HEK293 (cell line): ENCODE measurements around the gene TOP2A.
A peak's percentile ranks its signal among the peaks of the same experiment; 100 is the strongest.

Experiments used
- CTCF ChIA-PET: fragments of 350-600 bp; formaldehyde crosslinking; extraction: SDS; loops from one replicate; lab custom pipeline; 2021; ENCODE audit warnings: antibody characterized with exemption; lab: Yijun Ruan, JAX
- POLR2A ChIA-PET: fragments of 300-600 bp; formaldehyde crosslinking; extraction: SDS; loops from one replicate; lab custom pipeline; 2020; ENCODE audit warnings: antibody characterized with exemption, inconsistent platforms; lab: Yijun Ruan, JAX
- H3K27ac ChIP-seq: fragments of 200-500 bp; sonication (Bioruptor generic); 2 replicates; pipeline ENCODE4 v1.5.1; 2014; ENCODE audit warnings: low read depth, low read length, control low read depth, inconsistent platforms; ENCODE audit errors: extremely low read depth
- H3K36me3 ChIP-seq, 2 experiments: fragments of 200-500 bp in 1 of 2; sonication (Bioruptor generic) in 1 of 2; 1 replicate in 1 of 2; 2 replicates in 1 of 2; pipeline ENCODE4 v1.5.1; 2014 to 2017; ENCODE audit warnings: inconsistent platforms in 2 of 2, low read length in 2 of 2; ENCODE audit not compliant: control insufficient read depth in 2 of 2, insufficient read depth in 1 of 2
- H3K4me1 ChIP-seq: fragments of 200-500 bp; sonication (Bioruptor generic); 2 replicates; pipeline ENCODE4 v1.5.1; 2014; ENCODE audit warnings: mild to moderate bottlenecking, low read length, inconsistent platforms; ENCODE audit not compliant: control insufficient read depth, insufficient read depth
- H3K4me3 ChIP-seq: 2 replicates; pipeline ENCODE4 v1.5.1; 2011; ENCODE audit warnings: low read depth, mild to moderate bottlenecking, control low read depth, low read length, moderate library complexity
- H3K9me3 ChIP-seq: fragments of 200-500 bp; sonication (Bioruptor generic); 2 replicates; pipeline ENCODE4 v1.5.1; 2014; ENCODE audit warnings: low read depth, low read length, inconsistent platforms; ENCODE audit not compliant: control insufficient read depth, insufficient read depth
- ATF2 ChIP-seq: fragments of 450-650 bp; formaldehyde crosslinking; IDR thresholded peaks from 2 replicates; pipeline ENCODE4 v1.5.1; 2016; ENCODE audit warnings: missing biosample characterization, missing genetic modification characterization, low read depth
- BCL11A ChIP-seq: fragments of 450-650 bp; formaldehyde crosslinking; IDR thresholded peaks from 2 replicates; pipeline ENCODE4 v1.5.1; 2016; ENCODE audit warnings: low read depth, missing biosample characterization, missing genetic modification characterization
- BCL11B ChIP-seq: fragments of 450-650 bp; formaldehyde crosslinking; IDR thresholded peaks from 2 replicates; pipeline ENCODE4 v1.5.1; 2016; ENCODE audit warnings: low read depth, missing biosample characterization, missing genetic modification characterization
- CTCF ChIP-seq: fragments of 450-650 bp; formaldehyde crosslinking; IDR thresholded peaks from 2 replicates; pipeline ENCODE4 v1.5.1; 2016; ENCODE audit warnings: missing biosample characterization, missing genetic modification characterization
- EGR2 ChIP-seq: fragments of 450-650 bp; formaldehyde crosslinking; IDR thresholded peaks from 2 replicates; pipeline ENCODE4 v1.5.1; 2016; ENCODE audit warnings: low read depth, missing biosample characterization, missing genetic modification characterization
- KLF1 ChIP-seq: fragments of 450-650 bp; formaldehyde crosslinking; IDR thresholded peaks from 2 replicates; pipeline ENCODE4 v1.5.1; 2016; ENCODE audit warnings: missing biosample characterization, missing genetic modification characterization
- PBX3 ChIP-seq: sonication (generic); formaldehyde crosslinking; IDR thresholded peaks from 2 replicates; pipeline ENCODE4 v1.8.1; 2022; ENCODE audit warnings: mild to moderate bottlenecking, moderate library complexity, missing genetic modification reagents
- RBAK ChIP-seq: fragments of 450-650 bp; formaldehyde crosslinking; IDR thresholded peaks from 2 replicates; pipeline ENCODE4 v1.5.1; 2016; ENCODE audit warnings: missing biosample characterization, missing genetic modification characterization
- SCRT1 ChIP-seq: fragments of 450-650 bp; formaldehyde crosslinking; IDR thresholded peaks from 2 replicates; pipeline ENCODE4 v1.5.1; 2016; ENCODE audit warnings: missing biosample characterization, missing genetic modification characterization, borderline replicate concordance
- ZBTB20 ChIP-seq: fragments of 450-650 bp; formaldehyde crosslinking; IDR thresholded peaks from 2 replicates; pipeline ENCODE4 v1.5.1; 2016; ENCODE audit warnings: missing biosample characterization, missing genetic modification characterization
- ZFHX2 ChIP-seq: fragments of 450-650 bp; formaldehyde crosslinking; conservative IDR thresholded peaks from 2 replicates; pipeline ENCODE4 v1.5.1; 2016; ENCODE audit warnings: missing biosample characterization, missing genetic modification characterization
- ZNF10 ChIP-seq: fragments of 450-650 bp; formaldehyde crosslinking; IDR thresholded peaks from 2 replicates; pipeline ENCODE4 v1.5.1; 2017; ENCODE audit warnings: missing biosample characterization, missing genetic modification characterization
- ZNF112 ChIP-seq: fragments of 450-650 bp; formaldehyde crosslinking; IDR thresholded peaks from 2 replicates; pipeline ENCODE4 v1.5.0; 2017; ENCODE audit warnings: missing biosample characterization, missing genetic modification characterization
- ZNF280C ChIP-seq: fragments of 450-650 bp; formaldehyde crosslinking; IDR thresholded peaks from 2 replicates; pipeline ENCODE4 v1.5.1; 2016; ENCODE audit warnings: missing biosample characterization, missing genetic modification characterization
- ZNF366 ChIP-seq: fragments of 450-650 bp; formaldehyde crosslinking; conservative IDR thresholded peaks from 2 replicates; pipeline ENCODE4 v1.5.1; 2016; ENCODE audit warnings: missing biosample characterization, missing genetic modification characterization
- ZNF391 ChIP-seq: fragments of 450-650 bp; formaldehyde crosslinking; IDR thresholded peaks from 2 replicates; pipeline ENCODE4 v1.5.1; 2016; ENCODE audit warnings: low read depth, missing biosample characterization, missing genetic modification characterization, borderline replicate concordance
- ZNF530 ChIP-seq: fragments of 450-650 bp; formaldehyde crosslinking; IDR thresholded peaks from 2 replicates; pipeline ENCODE4 v1.5.1; 2016; ENCODE audit warnings: low read depth, missing biosample characterization, missing genetic modification characterization
- ZNF571 ChIP-seq: fragments of 450-650 bp; formaldehyde crosslinking; IDR thresholded peaks from 2 replicates; pipeline ENCODE4 v1.5.0; 2017; ENCODE audit warnings: missing biosample characterization, missing genetic modification characterization
- ZNF600 ChIP-seq: fragments of 450-650 bp; formaldehyde crosslinking; IDR thresholded peaks from 2 replicates; pipeline ENCODE4 v1.5.1; 2016; ENCODE audit warnings: missing biosample characterization, missing genetic modification characterization
- ZNF610 ChIP-seq: fragments of 450-650 bp; formaldehyde crosslinking; IDR thresholded peaks from 2 replicates; pipeline ENCODE4 v1.5.1; 2016; ENCODE audit warnings: missing biosample characterization, missing genetic modification characterization, borderline replicate concordance
- ZNF660 ChIP-seq: fragments of 450-650 bp; IDR thresholded peaks from 2 replicates; pipeline ENCODE4 v1.5.1; 2018; ENCODE audit warnings: missing biosample characterization, mild to moderate bottlenecking, missing genetic modification characterization
- ZNF677 ChIP-seq: fragments of 450-650 bp; IDR thresholded peaks from 2 replicates; pipeline ENCODE4 v1.5.0; 2018; ENCODE audit warnings: missing biosample characterization, mild to moderate bottlenecking, missing genetic modification characterization, moderate library complexity
- ZNF701 ChIP-seq: fragments of 450-650 bp; formaldehyde crosslinking; IDR thresholded peaks from 2 replicates; pipeline ENCODE4 v1.5.1; 2016; ENCODE audit warnings: missing biosample characterization, missing genetic modification characterization
- ZSCAN23 ChIP-seq: fragments of 450-650 bp; formaldehyde crosslinking; IDR thresholded peaks from 2 replicates; pipeline ENCODE4 v1.5.1; 2016; ENCODE audit warnings: missing biosample characterization, missing genetic modification characterization

TOP2A gene

GRCh38 chr17:40431231-40431602, 13.5 kb upstream of the TOP2A start:
- no peak for TF ChIP-seq ZNF677 (tag by site-specific recombination)
- TF ChIP-seq ZNF660 (tag by site-specific recombination) = no peak
- no peak for TF ChIP-seq PBX3
- no peak for TF ChIP-seq ZNF366 (tag by site-specific recombination)
- no peak for TF ChIP-seq BCL11B (tag by site-specific recombination)
- TF ChIP-seq RBAK (tag by site-specific recombination) = no peak
- TF ChIP-seq ZNF571 (tag by site-specific recombination) = no peak
- no peak for TF ChIP-seq ZSCAN23 (tag by site-specific recombination)
- TF ChIP-seq BCL11A (tag by site-specific recombination) = no peak
- no peak for TF ChIP-seq ZNF701 (tag by site-specific recombination)
- peak; percentile 99 for TF ChIP-seq ZFHX2
- TF ChIP-seq EGR2 (tag by site-specific recombination) = peak; percentile 100
- no peak for TF ChIP-seq ZNF600 (tag by site-specific recombination)
- TF ChIP-seq, all 188 proteins: peak for 2
- H3K36me3 ChIP-seq = no peaks in the 10 kb centered on the region
- H3K27ac ChIP-seq = no peak overlapping the region
- H3K4me1 ChIP-seq = no peaks in the 10 kb centered on the region
- ChIA-PET CTCF (interaction anchor here (0.9 to 1.6 kb wide), 5 partner anchors 18 to 129 kb away, joined by 3 to 7 read pairs (median 4); no protein-coding TSS in a partner anchor), POLR2A (interaction anchor here (0.6 to 1.5 kb wide), 3 partner anchors 13 to 96 kb away, joined by 3 read pairs; partner anchors contain the start of gene TOP2A)
- no peak overlapping the region for H3K4me3 ChIP-seq
- H3K9me3 ChIP-seq = no peaks in the 10 kb centered on the region

- CTCF ChIA-PET = interaction anchor here (0.9 to 1.6 kb wide), 6 partner anchors 19 to 129 kb away, joined by 3 to 7 read pairs (median 4); no protein-coding TSS in a partner anchor
- TF ChIP-seq ZBTB20 (tag by site-specific recombination) (no peak), SCRT1 (tag by site-specific recombination) (no peak), ZNF391 (tag by site-specific recombination) (no peak)
- TF ChIP-seq, all 188 proteins: peak for 0
- POLR2A ChIA-PET = interaction anchor here (0.5 to 1.5 kb wide), 4 partner anchors 13 to 142 kb away, joined by 3 read pairs; partner anchors contain the start of gene TOP2A
These were observed 12.9 kb upstream of the TOP2A start for GRCh38 chr17:40430272-40431230.

GRCh38 chr17:40427002-40427491, 9.4 kb upstream of the TOP2A start:
- no peak overlapping the region for H3K27ac ChIP-seq
- peaks cover 8% of the 10 kb centered on the region for H3K4me1 ChIP-seq
- CTCF ChIA-PET = interaction anchor here (0.7 to 2.6 kb wide), 14 partner anchors 9 to 134 kb away, joined by 3 to 8 read pairs (median 4); partner anchors contain the start of gene TOP2A
- H3K9me3 ChIP-seq = no peaks in the 10 kb centered on the region
- no peak overlapping the region for H3K4me3 ChIP-seq
- POLR2A ChIA-PET = interaction anchor here (1.7 kb wide), 1 partner anchor 9 kb away, joined by 12 read pairs; the partner anchor contains the start of gene TOP2A
- no peaks in the 10 kb centered on the region for H3K36me3 ChIP-seq
- TF ChIP-seq ZNF10 (tag by site-specific recombination) = no peak
- TF ChIP-seq ATF2 (tag by site-specific recombination) = no peak
- no peak for TF ChIP-seq ZNF280C (tag by site-specific recombination)
- TF ChIP-seq CTCF (tag by site-specific recombination) = no peak
- no peak for TF ChIP-seq ZNF610 (tag by site-specific recombination)
- TF ChIP-seq KLF1 (tag by site-specific recombination) = no peak
- no peak for TF ChIP-seq ZNF112 (tag by site-specific recombination)
- no peak for TF ChIP-seq ZNF530 (tag by site-specific recombination)

More at GRCh38 chr17:40430272-40431230, 12.9 kb upstream of the TOP2A start:
- no peaks in the 10 kb centered on the region for H3K9me3 ChIP-seq
- no peak overlapping the region for H3K27ac ChIP-seq
- H3K36me3 ChIP-seq = no peaks in the 10 kb centered on the region
- no peaks in the 10 kb centered on the region for H3K4me1 ChIP-seq
- no peak overlapping the region for H3K4me3 ChIP-seq
